ENCODE measurements around the gene DRD4. TPM values are rescaled to one million over a fixed set of nuclear protein-coding genes. Genes with fewer than 3 reads are reported as not detected.
A peak's percentile ranks its signal among the peaks of the same experiment; 100 is the strongest.

DRD4 gene
- total and polyA plus RNA-seq, 9 of the 15 experiments (the other 6 are each of a cell fraction or from before 2014, with no cell fraction given) = 0.04 to 0.95 (median 0.21) TPM; not detected in 5

GRCh38 chr11:615504-616319, 21.4 kb upstream of the DRD4 start, which contains the start of gene IRF7 (continued):
- TF ChIP-seq CBX5 (IDR thresholded peaks at IDR 0.05; ENCODE audit: borderline replicate concordance, low read depth) (no peak), PKNOX1 (IDR thresholded peaks at IDR 0.05) (no peak), MXD1 (CRISPR knock-in tag; IDR thresholded peaks at IDR 0.05; ENCODE audit: borderline replicate concordance, poor library complexity, severe bottlenecking) (no peak), XRCC3 (IDR thresholded peaks at IDR 0.05) (no peak), KDM1A (IDR thresholded peaks at IDR 0.05) (no peak), TGIF2 (CRISPR knock-in tag; IDR thresholded peaks at IDR 0.05) (no peak), ZNF407 (IDR thresholded peaks at IDR 0.05; ENCODE audit: low read depth) (no peak), NRF1 (conservative IDR thresholded peaks at IDR 0.05 in 1 of 2, IDR thresholded peaks at IDR 0.05 in 1 of 2) (peak; percentile 63 to 71), E4F1 (CRISPR knock-in tag; IDR thresholded peaks at IDR 0.05; ENCODE audit: borderline replicate concordance) (no peak), HOXB6 (CRISPR knock-in tag; IDR thresholded peaks at IDR 0.05; ENCODE audit: borderline replicate concordance) (no peak), ZBTB43 (CRISPR knock-in tag; IDR thresholded peaks at IDR 0.05) (no peak)
